Endothelial cell of umbilical vein (primary cell): Measurements from ENCODE around the gene SRGAP3.

Experiments
- EZH2 ChIP-seq: IDR thresholded peaks from 2 replicates; pipeline ENCODE4 v1.6.1; 2012; ENCODE audit warnings: borderline replicate concordance, low read depth, mild to moderate bottlenecking, moderate library complexity, low read length, inconsistent platforms; ENCODE audit not compliant: severe bottlenecking
- FOS ChIP-seq: IDR thresholded peaks from 2 replicates; pipeline ENCODE4 v1.6.1; 2011; ENCODE audit warnings: mild to moderate bottlenecking, low read length, moderate library complexity, borderline replicate concordance; ENCODE audit not compliant: insufficient read depth
- JUN ChIP-seq: IDR thresholded peaks from 2 replicates; pipeline ENCODE4 v1.6.1; 2011; ENCODE audit warnings: borderline replicate concordance, low read depth; ENCODE audit not compliant: insufficient read length, insufficient read depth
- POLR2A ChIP-seq: IDR thresholded peaks from 2 replicates; pipeline ENCODE4 v1.6.1; 2012; ENCODE audit warnings: low read depth, mild to moderate bottlenecking, control low read depth, low read length
- POLR2AphosphoS5 ChIP-seq: IDR thresholded peaks from 2 replicates; pipeline ENCODE4 v1.6.1; 2012; ENCODE audit warnings: low read depth, mild to moderate bottlenecking, control low read depth, low read length, moderate library complexity; ENCODE audit not compliant: insufficient read depth
- TF ChIP-seq, protein P1 (sequence below), 2 donors: IDR thresholded peaks; 1 replicate in 1 of 2; 2 replicates in 1 of 2; pipeline ENCODE4 v1.5.1; 2011; ENCODE audit warnings: low read length in 2 of 2, mild to moderate bottlenecking in 2 of 2, moderate library complexity in 2 of 2, control low read depth in 1 of 2, inconsistent platforms in 1 of 2, low read depth in 1 of 2; ENCODE audit not compliant: insufficient read depth in 1 of 2; ENCODE audit errors: extremely low read depth in 1 of 2
- TF ChIP-seq, protein P2 (sequence below): IDR thresholded peaks from 2 replicates; pipeline ENCODE4 v1.6.1; 2011; ENCODE audit not compliant: insufficient read depth, insufficient read length

DNA sequence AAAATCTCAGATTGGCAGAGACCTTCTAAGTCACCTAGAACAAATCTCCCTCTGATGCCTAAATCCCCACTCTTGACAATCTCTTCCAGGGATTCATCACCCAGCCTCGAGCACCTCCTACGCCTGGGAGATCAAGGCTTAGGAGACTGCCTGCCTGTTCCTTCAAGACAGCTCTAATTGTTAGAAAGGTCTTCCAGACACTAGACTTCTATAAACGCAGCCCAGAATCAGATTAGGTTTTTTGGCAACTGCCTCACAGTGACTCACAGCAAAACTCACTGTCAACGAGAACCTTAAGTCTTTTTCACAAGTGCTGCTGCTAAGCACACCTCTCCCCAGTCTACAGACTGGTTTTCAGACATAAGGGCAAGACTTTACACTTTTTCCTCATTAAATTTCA lies 23.1 kb downstream of the SRGAP3 start:
- no peak for TF ChIP-seq FOS
- TF ChIP-seq, protein P1, sequence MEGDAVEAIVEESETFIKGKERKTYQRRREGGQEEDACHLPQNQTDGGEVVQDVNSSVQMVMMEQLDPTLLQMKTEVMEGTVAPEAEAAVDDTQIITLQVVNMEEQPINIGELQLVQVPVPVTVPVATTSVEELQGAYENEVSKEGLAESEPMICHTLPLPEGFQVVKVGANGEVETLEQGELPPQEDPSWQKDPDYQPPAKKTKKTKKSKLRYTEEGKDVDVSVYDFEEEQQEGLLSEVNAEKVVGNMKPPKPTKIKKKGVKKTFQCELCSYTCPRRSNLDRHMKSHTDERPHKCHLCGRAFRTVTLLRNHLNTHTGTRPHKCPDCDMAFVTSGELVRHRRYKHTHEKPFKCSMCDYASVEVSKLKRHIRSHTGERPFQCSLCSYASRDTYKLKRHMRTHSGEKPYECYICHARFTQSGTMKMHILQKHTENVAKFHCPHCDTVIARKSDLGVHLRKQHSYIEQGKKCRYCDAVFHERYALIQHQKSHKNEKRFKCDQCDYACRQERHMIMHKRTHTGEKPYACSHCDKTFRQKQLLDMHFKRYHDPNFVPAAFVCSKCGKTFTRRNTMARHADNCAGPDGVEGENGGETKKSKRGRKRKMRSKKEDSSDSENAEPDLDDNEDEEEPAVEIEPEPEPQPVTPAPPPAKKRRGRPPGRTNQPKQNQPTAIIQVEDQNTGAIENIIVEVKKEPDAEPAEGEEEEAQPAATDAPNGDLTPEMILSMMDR (IDR thresholded peaks at IDR 0.05; ENCODE audit: extremely low read depth in 1 of 2, insufficient read depth in 1 of 2, low read depth in 1 of 2, low read length in 2 of 2): no peak
- TF ChIP-seq POLR2A: no peak
- no peak for TF ChIP-seq EZH2
- TF ChIP-seq, protein P2, sequence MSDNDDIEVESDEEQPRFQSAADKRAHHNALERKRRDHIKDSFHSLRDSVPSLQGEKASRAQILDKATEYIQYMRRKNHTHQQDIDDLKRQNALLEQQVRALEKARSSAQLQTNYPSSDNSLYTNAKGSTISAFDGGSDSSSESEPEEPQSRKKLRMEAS: no peak
- TF ChIP-seq JUN: no peak
- TF ChIP-seq POLR2AphosphoS5: no peak
